PC-3 (cell line): ENCODE data around the gene PAIP1. TPM values are rescaled to one million over a fixed set of nuclear protein-coding genes. Genes with fewer than 3 reads are reported as not detected.

Experiments used
- ATAC-seq: fragments of 200-7000 bp; cut with Tn5 transposase; 2 replicates; pipeline ENCODE4 v1.9.1; 2020; ENCODE audit warnings: mild to moderate bottlenecking, moderate library complexity
- BruUV-seq: library from RNA; stranded (reverse); fragments of 400-500 nt; replicated peaks from 2 replicates; lab custom pipeline; 2021; lab: Mats Ljungman, UMichigan
- CTCF ChIA-PET: fragments of 300-600 bp; sonication (Branson Sonifier 250); formaldehyde crosslinking; loops from one replicate; lab custom pipeline; 2022; ENCODE audit warnings: antibody characterized with exemption; lab: Charles Lee
- POLR2A ChIA-PET: fragments of 300-600 bp; sonication (Branson Sonifier 250); formaldehyde crosslinking; loops from one replicate; lab custom pipeline; 2022; ENCODE audit warnings: antibody characterized with exemption; ENCODE audit not compliant: unreplicated experiment; lab: Charles Lee
- DNase-seq: peaks from one replicate; pipeline ENCODE4 v3.0.0-alpha.2; 2015
- H2AFZ ChIP-seq: fragments of 300-600 bp; sonication (generic); 2 replicates; pipeline ENCODE4 v1.6.0; 2016; ENCODE audit warnings: antibody characterized with exemption, low read length
- H3F3A ChIP-seq: fragments of 300-600 bp; sonication (generic); one replicate; pipeline ENCODE4 v1.6.0; 2017; ENCODE audit warnings: antibody characterized with exemption, low read length, control low read depth, mild to moderate bottlenecking; ENCODE audit not compliant: unreplicated experiment
- H3K27ac ChIP-seq: fragments of 300-600 bp; sonication (generic); 2 replicates; pipeline ENCODE4 v1.5.1; 2016; ENCODE audit warnings: mild to moderate bottlenecking, low read length
- H3K27me3 ChIP-seq: fragments of 300-600 bp; sonication (generic); 2 replicates; pipeline ENCODE4 v1.6.1; 2016; ENCODE audit warnings: low read length, mixed read lengths
- H3K36me3 ChIP-seq: fragments of 300-600 bp; sonication (generic); 2 replicates; pipeline ENCODE4 v1.6.1; 2016; ENCODE audit warnings: low read depth, mixed run types, low read length, mixed read lengths
- H3K4me1 ChIP-seq: fragments of 300-600 bp; sonication (generic); 2 replicates; pipeline ENCODE4 v1.5.1; 2016; ENCODE audit warnings: low read length; ENCODE audit not compliant: insufficient read depth
- H3K4me2 ChIP-seq: fragments of 300-600 bp; sonication (generic); 2 replicates; pipeline ENCODE4 v1.6.0; 2016; ENCODE audit warnings: low read length
- H3K4me3 ChIP-seq: fragments of 300-600 bp; sonication (generic); 2 replicates; pipeline ENCODE4 v1.5.1; 2016; ENCODE audit warnings: mild to moderate bottlenecking, low read length, mixed read lengths
- H3K79me2 ChIP-seq: fragments of 300-600 bp; sonication (generic); 2 replicates; pipeline ENCODE4 v1.6.1; 2017; ENCODE audit warnings: low read length, mixed read lengths
- H3K9ac ChIP-seq: fragments of 300-600 bp; sonication (generic); 2 replicates; pipeline ENCODE4 v1.6.0; 2016; ENCODE audit warnings: mild to moderate bottlenecking, low read length
- H3K9me2 ChIP-seq: fragments of 300-600 bp; sonication (generic); replicated peaks from 2 replicates; pipeline ENCODE4 v1.6.1; 2016; ENCODE audit warnings: mixed run types, low read length, mixed read lengths
- H3K9me3 ChIP-seq: fragments of 300-600 bp; sonication (generic); 2 replicates; pipeline ENCODE4 v1.6.1; 2016; ENCODE audit warnings: low read length, mixed read lengths
- H4K20me1 ChIP-seq: fragments of 300-600 bp; sonication (generic); 2 replicates; pipeline ENCODE4 v1.6.1; 2016; ENCODE audit warnings: low read length, mixed read lengths
- EZH2 ChIP-seq: fragments of 300-600 bp; sonication (generic); IDR thresholded peaks from one replicate; pipeline ENCODE4 v1.6.1; 2017; ENCODE audit warnings: antibody characterized with exemption, mild to moderate bottlenecking, low read length; ENCODE audit not compliant: unreplicated experiment
- EZH2phosphoT487 ChIP-seq: fragments of 300-600 bp; sonication (generic); IDR thresholded peaks from 2 replicates; pipeline ENCODE4 v1.6.1; 2018; ENCODE audit warnings: mild to moderate bottlenecking, antibody characterized with exemption, low read length, borderline replicate concordance
- intact Hi-C: fragments of 100-400 bp; cut with micrococcal nuclease; formaldehyde crosslinking; loops from 2 replicates; pipeline ENCODE4 v1.9.0; 2023
- total RNA-seq: library from RNA; depleted of rRNA; stranded (reverse); fragments of >200 nt; gene quantifications from 2 replicates; pipeline ENCODE4 v1.2.3, GENCODE V29; 2014
- TF ChIP-seq, protein P1 (sequence below): fragments of 300-600 bp; sonication (generic); conservative IDR thresholded peaks from 2 replicates; pipeline ENCODE4 v1.5.1; 2017; ENCODE audit warnings: antibody characterized with exemption, low read depth, mild to moderate bottlenecking, low read length

Gene PAIP1
- total RNA-seq, 1 experiment from 2014 or later: 142 TPM

GRCh38 chr5:43497311-43498104 lies 59.4 kb downstream of the PAIP1 start:
- peaks cover 11% of the 10 kb centered on the region; the same call in 1 of the 2 replicates for H3K36me3 ChIP-seq
- CTCF ChIA-PET: interaction anchor here (0.6 kb wide), 1 partner anchor 12 kb away, joined by 3 read pairs; no protein-coding TSS in a partner anchor
- no TSS peak for BruUV-seq

DNA sequence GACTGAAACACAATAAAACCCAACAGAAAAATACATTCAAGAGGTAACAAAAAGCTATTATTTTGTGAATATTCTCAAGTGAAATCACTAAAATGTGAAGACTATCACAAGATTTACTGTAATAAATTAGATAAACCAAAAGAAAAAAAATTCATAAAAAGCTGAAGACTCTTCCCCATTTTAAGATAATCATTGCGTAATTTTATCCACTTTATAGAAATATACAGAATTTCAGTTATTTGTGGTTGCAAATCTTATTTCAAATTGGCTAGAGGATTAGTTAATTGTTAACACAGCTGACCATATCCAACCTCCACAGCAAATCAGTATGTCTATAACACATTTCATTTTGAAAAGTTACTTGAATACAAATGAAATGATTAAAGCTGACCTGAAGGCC lies 65.6 kb downstream of the PAIP1 start:
- no peak overlapping the region for H3K4me2 ChIP-seq
- no peak for ATAC-seq
- no TSS peak for BruUV-seq

More at GRCh38 chr5:43497311-43498104, 59.4 kb downstream of the PAIP1 start:
- Histone ChIP-seq H3K9me2 (no peaks in the 10 kb centered on the region), H2AFZ (no peak overlapping the region), H3F3A (no peaks in the 10 kb centered on the region), H3K79me2 (no peaks in the 10 kb centered on the region), H3K27ac (no peak overlapping the region), H4K20me1 (no peaks in the 10 kb centered on the region), H3K9ac (no peak overlapping the region), H3K4me2 (no peak overlapping the region), H3K9me3 (no peaks in the 10 kb centered on the region), H3K4me3 (no peak overlapping the region), H3K27me3 (no peaks in the 10 kb centered on the region), H3K4me1 (no peaks in the 10 kb centered on the region)
- POLR2A ChIA-PET: no interaction called here
- ATAC-seq (no peak), DNase-seq (no peak)
- TF ChIP-seq, protein P1, sequence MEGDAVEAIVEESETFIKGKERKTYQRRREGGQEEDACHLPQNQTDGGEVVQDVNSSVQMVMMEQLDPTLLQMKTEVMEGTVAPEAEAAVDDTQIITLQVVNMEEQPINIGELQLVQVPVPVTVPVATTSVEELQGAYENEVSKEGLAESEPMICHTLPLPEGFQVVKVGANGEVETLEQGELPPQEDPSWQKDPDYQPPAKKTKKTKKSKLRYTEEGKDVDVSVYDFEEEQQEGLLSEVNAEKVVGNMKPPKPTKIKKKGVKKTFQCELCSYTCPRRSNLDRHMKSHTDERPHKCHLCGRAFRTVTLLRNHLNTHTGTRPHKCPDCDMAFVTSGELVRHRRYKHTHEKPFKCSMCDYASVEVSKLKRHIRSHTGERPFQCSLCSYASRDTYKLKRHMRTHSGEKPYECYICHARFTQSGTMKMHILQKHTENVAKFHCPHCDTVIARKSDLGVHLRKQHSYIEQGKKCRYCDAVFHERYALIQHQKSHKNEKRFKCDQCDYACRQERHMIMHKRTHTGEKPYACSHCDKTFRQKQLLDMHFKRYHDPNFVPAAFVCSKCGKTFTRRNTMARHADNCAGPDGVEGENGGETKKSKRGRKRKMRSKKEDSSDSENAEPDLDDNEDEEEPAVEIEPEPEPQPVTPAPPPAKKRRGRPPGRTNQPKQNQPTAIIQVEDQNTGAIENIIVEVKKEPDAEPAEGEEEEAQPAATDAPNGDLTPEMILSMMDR: no peak
- TF ChIP-seq EZH2: no peak
- TF ChIP-seq EZH2phosphoT487: no peak
- intact Hi-C loops: no loop called here

More for the DNA sequence above, 65.6 kb downstream of the PAIP1 start:
- intact Hi-C loops: no loop called here
- Histone ChIP-seq H3K9me3 (no peaks in the 10 kb centered on the region), H3K9me2 (no peaks in the 10 kb centered on the region), H4K20me1 (no peaks in the 10 kb centered on the region), H3K4me3 (no peak overlapping the region), H3F3A (no peaks in the 10 kb centered on the region), H3K4me1 (no peaks in the 10 kb centered on the region), H3K27me3 (no peaks in the 10 kb centered on the region), H2AFZ (no peak overlapping the region), H3K9ac (no peak overlapping the region), H3K27ac (no peak overlapping the region), H3K36me3 (peaks cover 24% of the 10 kb centered on the region; the same call in 1 of the 2 replicates), H3K79me2 (no peaks in the 10 kb centered on the region)
- no peak for DNase-seq
- TF ChIP-seq, protein P1: no peak
- no peak for TF ChIP-seq EZH2phosphoT487
- TF ChIP-seq EZH2: no peak
- ChIA-PET POLR2A (no interaction called here), CTCF (no interaction called here)
